GM12875 (cell line): ENCODE measurements around the gene TFDP2.

Source experiments
- H3K4me3 ChIP-seq: one replicate; pipeline ENCODE4 v1.5.1; 2011; ENCODE audit warnings: low read depth, low read length, control low read depth
- TF ChIP-seq, protein P1 (sequence below): IDR thresholded peaks from 2 replicates; pipeline ENCODE4 v1.5.1; 2011; ENCODE audit warnings: low read depth, mild to moderate bottlenecking, control low read depth, inconsistent platforms, low read length, moderate library complexity, borderline replicate concordance; ENCODE audit not compliant: insufficient read depth

The TFDP2 gene

DNA sequence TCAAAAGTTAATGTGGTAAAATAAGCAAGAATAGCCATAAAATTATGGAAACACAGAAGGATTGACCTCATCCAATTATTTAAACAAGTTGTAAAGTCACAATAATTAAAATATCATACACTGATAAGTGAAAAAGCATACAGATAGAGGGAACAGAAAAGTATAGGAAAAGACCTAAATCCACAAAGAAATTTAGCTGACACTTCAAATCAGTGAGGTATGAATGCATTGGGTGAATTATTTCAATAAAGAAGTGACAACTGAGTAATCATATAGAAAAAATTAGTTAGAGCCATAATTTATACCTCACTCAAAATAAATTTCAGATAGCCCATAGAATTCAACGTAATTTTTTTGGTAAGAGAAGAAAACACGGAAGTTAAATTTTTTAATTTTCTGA lies 25.1 kb downstream of the TFDP2 start:
- H3K4me3 ChIP-seq, result no peak overlapping the region
- TF ChIP-seq, protein P1, sequence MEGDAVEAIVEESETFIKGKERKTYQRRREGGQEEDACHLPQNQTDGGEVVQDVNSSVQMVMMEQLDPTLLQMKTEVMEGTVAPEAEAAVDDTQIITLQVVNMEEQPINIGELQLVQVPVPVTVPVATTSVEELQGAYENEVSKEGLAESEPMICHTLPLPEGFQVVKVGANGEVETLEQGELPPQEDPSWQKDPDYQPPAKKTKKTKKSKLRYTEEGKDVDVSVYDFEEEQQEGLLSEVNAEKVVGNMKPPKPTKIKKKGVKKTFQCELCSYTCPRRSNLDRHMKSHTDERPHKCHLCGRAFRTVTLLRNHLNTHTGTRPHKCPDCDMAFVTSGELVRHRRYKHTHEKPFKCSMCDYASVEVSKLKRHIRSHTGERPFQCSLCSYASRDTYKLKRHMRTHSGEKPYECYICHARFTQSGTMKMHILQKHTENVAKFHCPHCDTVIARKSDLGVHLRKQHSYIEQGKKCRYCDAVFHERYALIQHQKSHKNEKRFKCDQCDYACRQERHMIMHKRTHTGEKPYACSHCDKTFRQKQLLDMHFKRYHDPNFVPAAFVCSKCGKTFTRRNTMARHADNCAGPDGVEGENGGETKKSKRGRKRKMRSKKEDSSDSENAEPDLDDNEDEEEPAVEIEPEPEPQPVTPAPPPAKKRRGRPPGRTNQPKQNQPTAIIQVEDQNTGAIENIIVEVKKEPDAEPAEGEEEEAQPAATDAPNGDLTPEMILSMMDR, result no peak

DNA sequence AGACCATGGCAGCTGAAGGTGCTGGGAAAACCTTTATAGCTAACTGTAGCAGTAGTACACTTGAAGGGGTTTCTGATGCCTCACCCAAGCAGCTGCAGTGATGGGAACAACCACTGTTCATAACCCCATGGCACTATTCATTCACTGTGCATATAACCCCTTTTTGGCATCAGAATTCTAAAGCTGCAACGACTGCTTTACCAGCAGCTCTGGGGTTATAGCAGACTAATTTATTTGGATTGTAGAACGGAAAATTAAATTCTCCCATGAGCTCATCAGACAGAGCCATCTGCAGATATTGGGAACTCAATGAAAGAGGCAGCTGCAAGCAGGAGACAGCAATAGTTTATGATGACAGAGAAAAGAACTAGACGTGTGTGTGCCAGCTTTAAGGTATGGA lies 28.6 kb downstream of the TFDP2 start:
- TF ChIP-seq, protein P1, result no peak
- no peak overlapping the region for H3K4me3 ChIP-seq

DNA sequence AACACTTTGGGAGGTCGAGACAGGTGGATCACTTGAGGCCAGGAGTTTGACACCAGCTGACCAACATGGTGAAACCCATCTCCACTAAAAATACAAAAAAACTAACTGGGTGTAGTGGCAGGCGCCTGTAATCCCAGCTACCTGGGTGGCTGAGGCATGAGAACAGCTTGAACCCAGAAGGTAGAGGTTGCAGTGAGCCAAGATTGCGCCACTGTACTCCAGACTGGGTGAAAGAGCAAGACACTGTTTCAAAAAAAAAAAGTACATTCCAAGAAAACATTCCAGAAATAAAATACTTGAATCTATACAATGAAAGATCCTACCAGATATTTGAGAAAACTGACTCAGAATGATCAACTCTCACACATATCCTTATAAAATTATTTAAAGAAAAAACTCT lies 30.4 kb downstream of the TFDP2 start:
- TF ChIP-seq, protein P1, result no peak
- H3K4me3 ChIP-seq, result no peak overlapping the region

DNA sequence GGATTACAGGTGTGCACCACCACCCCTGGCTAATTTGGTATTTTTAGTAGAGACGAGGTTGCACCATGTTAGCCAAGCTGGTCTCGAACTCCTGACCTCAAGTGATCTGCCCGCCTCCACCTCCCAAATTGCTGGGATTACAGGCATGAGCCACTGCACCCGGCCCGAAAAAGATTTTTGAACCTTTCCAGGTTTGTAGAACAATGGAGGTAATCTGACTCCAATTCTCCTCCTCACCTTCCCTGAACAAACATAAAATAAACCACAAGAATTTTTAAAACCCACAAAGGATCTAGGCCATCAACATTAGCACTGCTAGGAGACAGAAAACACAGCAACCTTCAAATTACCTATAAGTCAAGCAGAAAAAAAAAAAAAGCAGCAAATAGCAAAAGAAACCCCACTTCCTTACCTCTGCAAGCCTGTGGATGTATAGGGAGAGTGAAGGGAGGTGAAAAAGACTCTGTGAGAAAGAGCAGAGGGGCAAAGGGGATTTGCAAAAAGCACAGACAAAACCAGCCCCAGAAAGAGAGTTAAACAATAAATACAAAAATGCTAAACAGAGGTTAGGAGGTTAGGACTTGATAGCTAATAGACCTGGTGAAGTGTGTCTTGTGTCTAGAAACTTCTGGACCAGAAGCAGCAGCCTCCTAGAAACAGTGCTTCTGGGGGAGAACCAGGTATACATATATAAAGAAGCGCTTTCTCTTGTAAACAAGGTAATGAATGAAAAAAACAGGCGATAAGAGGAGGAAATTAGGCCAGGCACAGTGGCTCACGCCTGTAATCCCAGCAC lies 32.1 kb downstream of the TFDP2 start:
- TF ChIP-seq, protein P1, result no peak

DNA sequence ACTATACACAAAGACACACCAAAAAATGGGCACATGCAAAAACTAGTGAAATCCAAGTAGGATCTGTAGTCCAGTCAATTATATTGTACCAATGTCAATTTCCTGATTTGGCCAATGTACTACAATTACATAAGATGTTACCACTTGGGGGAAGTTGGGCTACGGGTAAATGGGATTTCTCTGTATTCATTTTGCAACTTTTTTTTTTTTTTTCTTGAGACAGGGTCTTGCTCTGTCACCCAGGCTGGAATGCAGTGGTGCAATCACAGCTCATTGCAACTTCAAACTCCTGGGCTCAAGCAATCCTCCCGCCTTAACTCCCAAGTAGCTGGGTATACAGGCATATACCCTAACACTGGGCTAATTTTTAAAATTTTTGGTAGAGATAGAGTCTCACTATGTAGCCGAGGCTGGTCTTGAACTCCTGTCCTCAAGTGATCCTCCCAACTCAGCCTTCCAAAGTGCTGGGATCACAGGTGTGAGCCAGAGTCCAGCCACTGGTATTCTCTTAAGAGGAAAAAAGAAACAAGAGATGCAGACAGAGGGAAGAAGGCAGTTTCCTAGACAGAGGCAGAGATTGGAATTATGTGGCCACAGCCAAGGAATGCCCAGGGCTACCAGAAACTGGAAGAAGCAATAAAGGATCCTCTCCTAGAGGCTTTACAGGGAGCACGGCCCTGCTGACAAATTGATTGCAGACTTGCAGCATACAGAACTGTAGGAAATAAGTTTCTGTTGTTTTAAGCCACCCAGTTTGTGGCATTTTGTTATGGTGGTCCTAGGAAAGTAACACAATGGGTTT lies 33.3 kb downstream of the TFDP2 start:
- H3K4me3 ChIP-seq, result no peak overlapping the region
- TF ChIP-seq, protein P1, result no peak

More for the DNA sequence above, 32.1 kb downstream of the TFDP2 start:
- no peak overlapping the region for H3K4me3 ChIP-seq

DNA sequence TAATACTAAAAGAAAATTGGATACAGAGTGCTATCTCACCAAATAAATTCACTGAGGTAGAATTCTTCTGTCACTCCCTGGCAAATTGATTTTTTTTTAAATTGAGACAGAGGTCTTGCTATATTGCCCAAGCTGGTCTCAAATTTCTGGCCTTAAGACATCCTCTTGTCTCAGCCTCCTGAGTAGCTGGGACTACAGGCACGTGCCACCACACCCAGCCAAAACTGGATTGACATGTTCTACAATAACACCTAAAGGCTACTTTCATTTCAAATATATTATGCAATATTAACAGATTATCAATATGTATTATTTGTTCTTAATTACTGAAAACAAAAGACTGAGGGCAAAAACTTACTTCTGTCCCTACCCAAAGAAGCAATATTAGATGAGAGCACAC lies 36.7 kb downstream of the TFDP2 start:
- TF ChIP-seq, protein P1, result no peak
- no peak overlapping the region for H3K4me3 ChIP-seq
